ENCODE measurements around the gene CA5A.
"Not testable (repeated sequence)": the region's sequence is repeated elsewhere in the genome, so short reads cannot be mapped to it uniquely, and the experiment has no call there.

- not testable (repeated sequence) for TF ChIP-seq SIN3B (IDR thresholded peaks at IDR 0.05; ENCODE audit: low read depth); CTBP1 (IDR thresholded peaks at IDR 0.05; ENCODE audit: borderline replicate concordance); PATZ1 (CRISPR knock-in tag; IDR thresholded peaks at IDR 0.05; ENCODE audit: borderline replicate concordance); BCLAF1 (IDR thresholded peaks at IDR 0.05; ENCODE audit: borderline replicate concordance in 1 of 2, control insufficient read depth in 1 of 2, low read depth in 2 of 2, low read length in 1 of 2); REST (IDR thresholded peaks at IDR 0.05; ENCODE audit: borderline replicate concordance); REST (CRISPR knock-in tag; IDR thresholded peaks at IDR 0.05; ENCODE audit: low read depth); RBM39 (optimal IDR thresholded peaks at IDR 0.05; ENCODE audit: low read depth, low read length); ZNF311 (CRISPR knock-in tag; IDR thresholded peaks at IDR 0.05); MAZ (CRISPR knock-in tag; conservative IDR thresholded peaks at IDR 0.05 in 1 of 2, IDR thresholded peaks at IDR 0.05 in 1 of 2); TCF7 (IDR thresholded peaks at IDR 0.05; ENCODE audit: borderline replicate concordance); KDM5B (IDR thresholded peaks at IDR 0.05; ENCODE audit: insufficient replicate concordance, low read depth, low read length)
- TF ChIP-seq, protein P1, sequence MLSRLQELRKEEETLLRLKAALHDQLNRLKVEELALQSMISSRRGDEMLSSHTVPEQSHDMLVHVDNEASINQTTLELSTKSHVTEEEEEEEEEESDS (CRISPR knock-in tag; IDR thresholded peaks at IDR 0.05): not testable (repeated sequence)
These were observed 1.4 kb downstream of the CA5A start for GRCh38 chr16:87934752-87935425.

Measured in K562 (cell line).